Activated CD8-positive, alpha-beta memory T cell treated with anti-CD3 and anti-CD28 coated beads, Interleukin-2, amount 50 U/mL, for 24 hours (primary cell): ENCODE data around the gene NR6A1.

Source experiments
- DNase-seq: peaks from one replicate; pipeline ENCODE4 v3.0.0-alpha.2; 2020; ENCODE audit errors: extremely low read depth

Gene NR6A1

DNA sequence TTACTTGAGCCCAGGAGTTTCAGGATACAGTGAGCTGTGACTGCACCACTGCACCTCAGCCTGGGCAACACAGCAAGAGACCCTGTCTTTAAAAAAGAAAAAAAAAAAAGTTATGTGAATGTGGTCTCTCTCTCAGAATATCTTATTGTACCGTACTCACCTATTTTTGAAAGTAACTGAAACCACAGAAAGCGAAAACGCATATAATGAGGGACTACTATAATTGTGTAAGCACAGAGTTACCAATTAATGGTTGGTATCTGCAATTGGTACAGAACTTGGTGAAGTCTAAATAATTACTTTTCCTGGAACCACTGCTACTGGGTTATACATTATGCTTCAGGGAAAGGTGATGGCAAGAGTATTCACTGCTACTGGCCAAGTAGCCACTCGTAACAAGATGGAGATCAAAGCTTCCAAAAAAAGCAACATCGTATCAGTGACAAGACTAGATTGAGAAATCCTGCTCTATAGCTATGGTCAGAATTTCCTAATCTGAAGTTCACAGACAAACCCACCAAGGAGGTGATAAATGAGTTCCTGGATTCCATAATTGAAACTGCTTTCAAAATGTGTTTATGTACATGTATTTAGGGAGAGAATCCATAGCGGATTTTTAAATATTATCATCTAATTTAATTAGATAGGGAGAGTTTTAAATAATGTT lies 82.7 kb downstream of the NR6A1 start:
- no peak for DNase-seq

DNA sequence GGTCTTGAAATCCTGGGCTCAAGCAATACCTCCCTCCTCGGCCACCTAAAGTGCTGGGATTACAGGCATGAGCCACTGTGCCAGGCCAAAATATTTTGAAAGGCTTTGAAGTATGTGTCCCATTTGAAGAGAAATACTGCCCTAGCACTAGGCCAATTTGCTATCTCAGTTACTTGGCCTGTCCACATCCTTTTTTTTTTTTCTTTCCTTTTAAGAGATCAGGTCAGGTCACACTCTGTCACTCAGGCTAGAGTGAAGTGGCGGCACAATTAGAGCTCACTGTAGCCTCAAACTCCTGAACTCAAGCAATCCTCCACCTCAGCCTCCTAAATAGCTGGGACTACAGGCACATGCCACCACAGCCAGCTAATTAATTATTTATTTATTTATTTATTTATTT lies 84.2 kb downstream of the NR6A1 start:
- DNase-seq: no peak

DNA sequence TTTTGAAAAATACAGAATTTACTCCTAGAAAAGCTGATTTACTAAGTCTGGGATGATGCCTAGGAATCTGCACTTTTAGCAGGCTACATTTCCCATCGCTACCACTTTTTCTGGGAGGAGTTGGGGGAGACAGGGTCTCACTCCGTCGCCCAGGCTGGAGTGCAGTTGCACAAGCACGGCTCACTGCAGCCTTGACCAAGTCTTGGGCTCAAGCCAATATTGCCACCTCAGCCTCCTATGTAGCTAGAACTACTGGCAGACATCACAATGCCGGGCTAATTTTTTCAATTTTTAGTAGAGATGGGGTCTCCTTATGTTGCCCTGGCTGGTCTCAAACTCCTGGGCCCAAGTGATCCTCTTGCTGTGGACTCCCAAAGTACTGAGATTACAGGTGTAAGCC lies 85.9 kb downstream of the NR6A1 start:
- DNase-seq: no peak

DNA sequence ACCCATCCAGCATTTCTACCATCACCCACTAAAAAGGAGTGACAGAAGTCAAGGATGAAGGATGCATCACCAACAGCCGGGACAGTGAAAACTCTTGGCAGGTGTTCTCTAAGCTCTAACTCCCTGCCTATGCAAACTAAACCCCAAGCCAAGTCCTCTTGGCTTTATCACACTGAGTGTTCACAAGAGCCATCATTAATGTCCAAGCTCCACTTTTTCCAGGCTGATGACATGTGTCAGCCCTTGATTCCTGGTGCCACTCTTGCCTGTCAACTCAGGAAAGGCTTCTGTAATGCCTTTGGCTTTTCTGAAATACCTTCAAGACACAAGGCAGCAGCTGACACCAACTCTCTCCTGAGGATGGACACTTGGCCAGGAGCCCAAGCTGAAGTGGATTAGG lies 86.9 kb downstream of the NR6A1 start:
- DNase-seq: no peak

DNA sequence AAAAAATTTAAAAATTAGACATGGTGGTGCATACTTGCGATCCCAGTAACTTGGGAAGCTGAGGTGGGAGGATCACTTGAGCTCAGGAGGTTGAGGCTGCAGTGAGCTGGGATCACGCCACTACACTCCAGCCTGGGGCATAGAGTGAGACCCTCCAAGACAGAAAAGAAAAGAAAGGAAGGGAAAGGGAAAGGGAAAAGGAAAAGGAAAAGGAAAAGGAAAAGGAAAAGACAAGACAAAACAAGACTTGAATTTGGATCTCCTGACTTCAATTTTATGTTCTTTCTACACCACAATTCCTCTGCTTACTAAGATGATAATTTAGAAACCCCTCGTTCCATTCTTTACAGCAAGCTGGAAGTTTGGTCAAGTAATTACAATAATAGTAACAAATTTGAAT lies 88.1 kb downstream of the NR6A1 start:
- no peak for DNase-seq

DNA sequence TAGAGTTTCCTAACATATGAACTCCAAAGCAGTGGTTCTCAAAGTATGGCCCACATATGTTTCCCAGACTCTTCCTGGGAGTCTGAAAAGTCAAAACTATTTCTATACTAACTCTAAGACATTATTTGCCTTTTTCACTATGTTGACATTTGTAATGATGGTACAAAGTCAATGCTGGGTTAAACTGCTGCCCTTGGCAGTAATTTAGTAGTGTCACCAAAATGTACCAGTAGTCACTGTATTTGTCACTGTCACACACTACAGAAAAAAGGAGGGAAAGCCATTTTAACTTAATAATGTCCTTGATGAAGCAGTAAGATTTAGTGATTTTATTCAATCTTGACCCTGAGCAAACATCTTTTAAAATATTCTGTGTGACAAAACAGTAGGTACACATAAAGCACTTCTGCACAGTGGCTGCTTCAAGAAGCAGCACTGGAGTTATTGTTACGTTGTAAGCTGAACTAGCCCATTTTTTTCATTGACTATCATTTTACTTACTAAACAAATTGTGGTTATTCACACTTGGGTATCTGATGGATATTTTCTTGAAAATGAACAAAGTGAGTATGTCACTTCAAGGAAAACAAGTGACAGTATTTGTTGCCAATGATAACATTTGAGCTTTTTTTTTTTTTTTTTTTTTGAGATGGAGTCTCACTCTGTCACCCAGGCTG lies 90.3 kb downstream of the NR6A1 start:
- no peak for DNase-seq

DNA sequence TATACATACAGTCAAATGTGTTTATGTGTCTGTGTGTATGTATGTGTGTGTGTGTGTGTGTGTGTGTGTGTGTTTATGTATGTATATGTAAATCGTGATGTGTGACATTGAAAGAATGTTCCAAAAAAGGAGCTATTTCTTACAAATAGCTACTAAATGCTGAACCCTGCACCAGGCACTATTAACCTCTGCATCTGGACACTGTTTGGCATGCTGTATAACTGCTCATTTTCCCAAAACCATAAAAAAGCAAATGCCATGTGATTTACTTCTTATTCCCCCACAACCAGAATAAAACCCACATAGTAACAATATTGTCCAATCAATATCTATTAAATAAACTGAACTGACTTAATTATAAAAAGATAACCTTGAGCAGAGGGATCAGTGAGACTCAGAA lies 91.1 kb downstream of the NR6A1 start:
- no peak for DNase-seq

DNA sequence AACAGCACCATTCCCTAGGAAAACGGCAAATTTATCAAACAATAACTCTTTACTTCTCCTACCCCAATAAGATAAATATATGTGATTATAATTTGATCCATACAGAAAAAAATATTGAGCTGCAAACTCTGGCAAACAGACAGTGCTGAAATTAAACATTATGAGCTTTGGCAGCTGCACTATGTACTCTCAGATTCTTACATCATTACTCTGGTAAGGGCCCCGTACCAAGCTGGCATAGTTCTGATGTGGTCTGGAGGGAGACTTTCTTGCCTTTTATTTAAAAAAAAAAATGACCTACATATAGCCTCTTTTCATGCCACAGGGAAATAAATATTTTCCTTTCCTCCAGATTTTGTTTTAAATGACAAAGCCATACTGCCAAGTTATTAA lies 95.0 kb downstream of the NR6A1 start:
- DNase-seq: no peak

DNA sequence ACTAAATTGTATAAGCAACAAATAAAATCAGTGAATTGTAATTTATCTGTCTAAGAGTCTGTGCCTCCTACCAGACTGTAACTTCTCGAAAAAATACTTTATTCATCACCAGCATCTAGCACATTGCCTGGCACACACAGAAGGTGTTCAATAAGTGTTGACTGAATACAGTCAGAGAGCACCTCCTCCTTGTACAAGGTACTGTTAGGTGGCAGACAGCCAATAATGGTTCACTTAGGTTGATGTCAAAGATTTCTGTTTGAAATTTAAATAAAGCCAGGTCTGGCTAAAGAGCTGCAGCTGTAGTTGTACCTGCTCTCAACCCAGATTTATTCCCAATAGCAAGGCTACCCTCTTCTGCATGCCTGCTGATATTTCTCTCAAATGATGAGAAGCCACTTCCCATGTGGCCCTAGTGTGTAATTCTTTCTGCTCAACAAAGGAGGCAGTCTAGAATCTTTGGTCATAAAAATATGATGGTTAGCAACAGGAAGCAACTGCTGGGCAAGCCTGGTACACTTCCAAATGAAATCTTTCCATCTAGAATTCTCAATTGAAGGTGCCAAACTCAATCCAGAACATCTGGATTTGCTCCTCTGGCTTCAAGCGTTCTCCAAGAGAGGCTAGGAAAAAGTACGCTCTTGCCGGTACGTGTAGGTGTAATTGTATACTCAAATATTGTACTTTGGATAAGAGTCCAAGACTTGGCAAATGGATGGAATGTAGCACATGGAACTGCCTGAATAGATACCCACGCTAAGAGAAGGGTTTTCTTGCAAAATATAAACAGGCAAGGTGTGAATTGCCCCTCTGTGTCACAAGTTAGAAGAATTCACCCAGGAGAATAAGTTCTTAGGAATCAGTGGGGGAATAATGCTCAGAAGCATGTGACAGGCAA lies 95.6 kb downstream of the NR6A1 start:
- no peak for DNase-seq

DNA sequence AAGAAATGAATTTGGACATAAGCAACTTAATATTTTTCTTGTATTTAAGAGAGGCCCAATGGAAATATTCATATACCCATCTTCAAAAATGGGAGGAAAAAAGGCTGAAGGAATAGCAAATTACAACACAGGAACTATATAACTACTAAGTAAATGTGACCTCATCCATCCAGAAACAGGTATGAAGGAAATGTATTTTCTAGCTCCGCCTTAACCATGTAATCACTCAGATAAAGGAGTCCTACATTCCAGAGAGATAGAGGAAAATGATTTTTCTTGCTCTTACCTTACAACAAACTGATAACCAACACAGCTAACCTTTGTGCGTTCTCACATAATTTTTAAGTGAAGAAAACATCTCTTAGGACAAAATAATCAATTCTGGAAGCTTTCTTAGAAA lies 96.5 kb downstream of the NR6A1 start:
- no peak for DNase-seq

DNA sequence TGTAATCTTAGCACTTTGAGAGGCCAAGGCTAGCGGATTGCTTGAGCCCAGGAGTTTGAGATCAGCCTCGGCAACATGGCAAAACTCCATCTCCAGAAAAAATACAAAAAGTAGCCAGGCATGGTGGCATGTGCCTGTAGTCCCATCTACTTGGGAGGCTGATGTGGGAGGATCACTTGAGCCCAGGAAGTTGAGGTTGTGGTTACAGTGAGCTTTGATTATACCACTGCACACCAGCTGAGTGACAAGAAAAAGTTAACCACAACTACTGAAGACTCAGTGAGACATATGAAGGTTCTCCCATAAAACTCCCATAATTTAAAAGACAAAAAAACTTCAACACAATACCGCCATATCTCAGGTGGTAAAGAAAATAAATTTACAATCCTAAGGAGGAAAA lies 98.0 kb downstream of the NR6A1 start:
- DNase-seq: no peak

DNA sequence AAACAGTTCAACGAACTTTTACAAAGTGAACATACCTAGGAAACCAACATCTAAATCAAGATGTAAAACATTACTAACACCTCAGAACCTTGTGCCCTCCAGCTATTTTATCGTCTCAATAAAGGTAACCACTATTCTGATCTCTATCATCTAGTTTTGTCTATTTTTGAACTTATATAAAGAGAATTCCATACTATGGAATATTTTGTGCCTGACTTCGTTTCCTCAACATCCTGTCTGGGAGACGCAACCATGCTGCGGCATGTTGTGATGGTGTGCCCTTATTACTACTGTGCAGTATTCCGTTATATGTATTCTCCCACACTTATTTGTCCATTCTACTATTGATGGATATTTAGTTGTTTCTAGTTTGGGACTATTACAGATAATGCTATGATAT lies 99.2 kb downstream of the NR6A1 start:
- no peak for DNase-seq

DNA sequence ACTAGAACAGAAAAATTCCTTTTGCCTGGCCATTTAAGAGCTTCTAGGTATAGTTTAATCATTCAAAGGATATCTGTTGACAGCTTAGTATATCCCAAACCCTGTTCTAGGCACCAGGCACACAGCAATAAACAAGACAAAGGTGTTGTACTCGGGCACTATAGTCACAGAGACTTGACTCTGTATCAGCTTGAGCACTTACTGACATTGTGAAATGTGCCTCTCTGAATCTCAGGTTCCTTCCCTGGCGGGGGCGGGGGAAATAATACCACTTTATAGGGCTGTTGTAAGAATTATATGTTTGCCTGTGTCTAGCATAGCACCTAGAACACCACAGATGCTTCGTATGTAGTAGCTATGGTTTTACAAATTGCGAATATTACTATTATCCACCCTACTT lies 104.5 kb downstream of the NR6A1 start:
- no peak for DNase-seq

DNA sequence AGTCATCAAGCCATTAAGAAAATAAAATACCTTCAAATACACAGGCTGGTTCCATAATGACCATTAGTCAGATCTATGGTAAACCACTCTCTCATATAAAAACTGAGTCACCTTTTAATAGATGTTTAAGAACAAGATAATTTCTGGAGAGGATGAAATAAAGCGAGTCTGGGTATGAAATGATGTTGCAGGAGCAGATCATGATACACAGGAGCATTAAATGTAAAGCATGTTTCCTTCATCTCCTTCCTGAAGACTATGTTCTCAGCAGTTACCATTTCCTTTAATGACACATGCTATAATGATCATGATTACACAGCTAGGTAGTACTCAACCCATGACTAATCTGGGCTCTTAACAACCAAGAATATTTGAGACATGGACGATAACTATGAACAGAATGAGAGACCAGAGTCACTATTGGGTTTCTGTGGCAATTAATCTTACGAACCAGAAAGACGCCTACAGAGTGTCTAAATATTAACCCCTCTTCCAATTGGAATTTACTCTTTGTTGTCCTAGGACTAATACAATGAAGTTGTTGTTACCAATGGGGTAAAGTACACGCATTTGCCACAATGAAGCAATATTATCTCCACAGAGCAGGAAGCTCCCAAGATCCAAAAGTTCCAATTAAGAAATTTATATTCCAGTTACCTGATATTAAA lies 105.6 kb downstream of the NR6A1 start:
- DNase-seq: no peak

DNA sequence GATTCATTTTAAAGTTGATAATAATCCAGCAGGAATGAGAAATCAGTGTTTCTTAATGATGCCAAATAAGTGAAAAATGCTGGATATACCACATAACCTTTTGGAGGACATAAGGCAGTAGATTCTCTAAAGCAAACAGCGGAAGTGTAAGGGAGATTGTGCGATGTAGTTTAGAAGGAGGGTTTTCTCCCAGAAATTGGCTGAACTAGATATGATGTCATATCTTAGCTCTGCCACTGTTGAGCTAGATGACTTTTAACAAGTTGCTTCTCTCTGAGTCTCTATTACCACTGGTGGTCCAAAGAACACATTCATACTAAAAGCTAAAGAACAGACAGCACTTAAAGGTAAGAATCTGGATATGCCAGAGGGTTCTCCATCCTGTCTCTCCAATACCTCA lies 107.0 kb downstream of the NR6A1 start:
- no peak for DNase-seq

DNA sequence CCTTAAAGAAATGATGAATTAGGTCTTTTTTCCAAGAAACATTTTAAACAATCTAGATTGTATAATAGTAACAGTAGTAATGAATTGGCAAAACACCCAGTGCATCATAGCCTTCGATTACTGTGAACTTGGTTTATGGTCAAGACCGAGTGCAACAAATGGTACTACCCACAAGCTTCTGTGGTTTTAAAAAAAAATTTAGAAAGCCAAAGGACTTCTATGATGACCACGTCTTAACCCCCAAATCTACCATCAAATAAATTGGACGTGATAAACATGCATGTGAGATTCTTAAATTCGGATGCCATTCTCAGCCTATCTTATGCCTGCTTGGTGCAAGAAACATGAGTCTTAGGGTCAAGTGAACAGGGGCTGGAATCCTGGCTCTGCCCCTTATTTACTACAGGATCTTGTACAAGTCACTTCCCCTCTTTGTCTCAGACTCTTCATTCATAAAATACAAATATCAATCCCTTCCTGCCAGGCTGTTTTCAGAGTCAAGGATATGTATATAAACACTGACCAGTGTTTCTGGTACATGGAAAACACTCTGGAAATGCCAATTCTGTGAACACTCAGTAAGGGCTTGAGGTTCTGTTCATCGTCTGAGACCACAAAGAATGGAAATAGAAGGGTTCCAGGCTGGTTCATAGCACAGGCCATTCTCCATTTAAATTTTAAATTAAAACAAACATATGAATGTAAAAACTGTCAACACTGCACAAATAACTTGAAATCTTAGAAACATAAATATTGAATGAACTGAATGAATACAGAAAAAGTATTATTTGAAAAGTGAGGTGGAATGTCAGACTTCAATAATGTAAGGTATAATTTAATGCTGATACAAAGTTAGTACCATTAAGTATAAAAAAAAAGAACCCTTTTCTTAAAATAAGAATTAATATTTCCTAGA lies 107.8 kb downstream of the NR6A1 start:
- no peak for DNase-seq

DNA sequence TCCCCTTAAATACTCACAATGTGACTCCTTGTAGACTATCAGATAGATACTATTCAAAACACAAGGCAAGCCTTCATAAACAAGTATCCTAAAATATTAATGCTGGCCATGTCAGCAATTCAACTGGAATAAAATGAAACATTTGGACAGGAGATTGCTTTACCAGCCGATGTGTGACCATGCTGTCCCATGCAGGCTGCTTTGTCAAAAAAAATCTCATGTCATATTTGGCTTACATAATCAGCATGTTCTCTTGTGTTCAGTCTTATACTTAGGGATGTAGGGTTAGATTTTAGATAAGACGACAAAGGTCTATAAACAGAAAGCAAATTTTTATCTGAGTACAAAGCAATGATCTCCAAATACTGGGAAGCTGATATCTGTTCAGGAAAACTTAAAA lies 108.5 kb downstream of the NR6A1 start:
- no peak for DNase-seq

DNA sequence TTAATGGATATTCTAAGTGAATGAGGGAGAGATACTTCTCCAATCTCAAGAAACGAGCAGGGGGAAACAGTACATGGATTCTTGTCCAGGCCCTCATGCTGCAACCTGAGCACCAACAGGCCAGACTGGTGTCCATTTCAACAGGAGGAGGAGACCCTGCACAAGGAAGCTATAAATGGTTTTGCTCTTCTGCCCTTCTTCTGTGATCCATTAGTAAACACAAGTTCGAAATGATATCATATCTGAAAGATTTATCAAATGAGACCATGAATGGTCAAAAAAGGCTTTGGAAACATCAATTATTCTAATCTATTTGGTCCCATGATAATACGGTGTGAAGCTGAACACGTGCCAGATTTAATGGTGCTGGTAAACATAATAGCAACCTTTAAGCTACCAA lies 109.8 kb downstream of the NR6A1 start:
- no peak for DNase-seq

DNA sequence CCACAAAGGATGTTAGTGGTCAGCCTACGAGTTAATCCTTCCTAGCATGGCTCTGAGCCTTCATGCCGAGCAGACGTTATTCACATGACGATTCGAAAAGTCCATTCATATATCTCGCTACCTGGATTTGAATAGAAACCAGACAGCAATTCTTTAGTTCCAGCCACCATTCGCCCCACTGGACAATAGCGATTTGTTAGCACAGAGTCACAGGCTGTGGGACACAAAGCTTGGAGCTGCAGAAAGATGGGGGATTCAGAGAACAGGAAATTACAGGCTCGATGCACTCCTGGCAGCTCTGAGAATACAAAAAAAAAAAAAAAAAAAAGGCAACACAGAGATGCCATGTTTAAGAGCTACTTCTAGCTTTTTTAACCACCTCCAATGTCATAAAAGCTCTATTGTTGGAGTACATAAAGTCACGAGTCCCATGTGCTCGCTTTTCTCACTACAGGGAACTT lies 110.7 kb downstream of the NR6A1 start:
- DNase-seq: no peak

DNA sequence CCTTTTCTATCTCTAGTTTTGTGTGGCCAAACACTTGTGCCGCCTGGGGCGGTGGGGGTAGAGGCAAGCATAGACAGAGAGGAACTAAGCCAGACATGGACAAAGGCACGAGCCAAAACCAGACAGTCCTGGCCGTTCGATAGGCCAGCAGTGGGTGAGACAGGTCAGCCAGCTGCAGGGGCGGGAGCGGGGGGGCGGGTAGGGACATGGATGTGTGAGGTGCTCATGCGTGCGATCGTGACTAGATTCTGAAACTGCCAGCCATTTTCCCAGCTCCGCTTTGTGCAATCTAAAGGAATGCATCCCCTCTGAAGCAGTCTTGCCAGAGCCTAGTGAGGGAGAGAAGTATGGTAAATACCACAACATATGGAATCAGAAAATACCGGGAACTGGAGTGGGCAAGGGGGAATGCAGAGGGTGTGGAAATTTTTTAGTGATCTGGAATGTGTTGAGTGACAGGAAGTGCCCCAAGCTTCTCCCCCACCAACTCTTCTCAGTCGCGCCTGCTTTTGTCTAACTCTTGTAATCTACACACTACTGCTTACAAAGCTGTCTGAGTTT lies 111.9 kb downstream of the NR6A1 start:
- DNase-seq: no peak
